NCI-H2227 treated with DMSO at 0.1 percent for 48 hours (cell line): ENCODE measurements around the gene SCAI.
"Not testable (repeated sequence)": the region's sequence is repeated elsewhere in the genome, so short reads cannot be mapped to it uniquely, and the experiment has no call there.

ENCODE experiments used
- DNase-seq: peaks from one replicate; lab custom pipeline; 2025; lab: John Stamatoyannopoulos, UW

Gene SCAI

GRCh38 chr9:124947727-124948391 is 195.5 kb downstream of the SCAI start:
- no peak for DNase-seq

- no peak for DNase-seq
Measured at GRCh38 chr9:124946167-124946566, 197.2 kb downstream of the SCAI start.

- no peak for DNase-seq
Measured at GRCh38 chr9:124941679-124942561, 201.4 kb downstream of the SCAI start.

GRCh38 chr9:124940894-124941678 is 202.2 kb downstream of the SCAI start, which contains the start of gene GOLGA1:
Gene GOLGA1 (minus strand): TSS chr9:124941083. CDS start chr9:124938711, 2,372 bp downstream.
- DNase-seq, result peak; percentile 84

- no peak for DNase-seq
Measured at GRCh38 chr9:124940521-124940893, 202.8 kb downstream of the SCAI start.

- DNase-seq, result no peak
Measured at GRCh38 chr9:124939944-124940343, 203.4 kb downstream of the SCAI start.

GRCh38 chr9:124934290-124934689 is 209.0 kb downstream of the SCAI start:
- no peak for DNase-seq

- no peak for DNase-seq
Measured at GRCh38 chr9:124932333-124932732, 211.0 kb downstream of the SCAI start.

GRCh38 chr9:124929464-124929863 is 213.9 kb downstream of the SCAI start:
- DNase-seq, result no peak

- no peak for DNase-seq
Measured at GRCh38 chr9:124928116-124928515, 215.2 kb downstream of the SCAI start.

- DNase-seq, result not testable (repeated sequence)
Measured at GRCh38 chr9:124920394-124920793, 222.9 kb downstream of the SCAI start.

- DNase-seq, result no peak
Measured at GRCh38 chr9:124914753-124915405, 228.4 kb downstream of the SCAI start.

GRCh38 chr9:124913378-124913777 is 229.9 kb downstream of the SCAI start:
- DNase-seq, result no peak

GRCh38 chr9:124911766-124912165 is 231.6 kb downstream of the SCAI start:
- DNase-seq, result no peak

GRCh38 chr9:124908098-124908497 is 235.2 kb downstream of the SCAI start:
- DNase-seq, result no peak

GRCh38 chr9:124906966-124907365 is 236.4 kb downstream of the SCAI start:
- DNase-seq, result no peak

- no peak for DNase-seq
Measured at GRCh38 chr9:124899845-124900244, 243.5 kb downstream of the SCAI start.

GRCh38 chr9:124897570-124898460 is 245.5 kb downstream of the SCAI start:
- DNase-seq, result no peak

- no peak for DNase-seq
Measured at GRCh38 chr9:124894741-124895170, 248.6 kb downstream of the SCAI start.

GRCh38 chr9:124894035-124894740 is 249.1 kb downstream of the SCAI start:
- DNase-seq, result no peak
